Activated gamma-delta T cell (primary cell): Measurements from ENCODE around the gene RPL34.
A peak's percentile ranks its signal among the peaks of the same experiment; 100 is the strongest.

Experiments
- DNase-seq: peaks from one replicate; lab custom pipeline; 2025; lab: John Stamatoyannopoulos, UW

Gene RPL34

DNA sequence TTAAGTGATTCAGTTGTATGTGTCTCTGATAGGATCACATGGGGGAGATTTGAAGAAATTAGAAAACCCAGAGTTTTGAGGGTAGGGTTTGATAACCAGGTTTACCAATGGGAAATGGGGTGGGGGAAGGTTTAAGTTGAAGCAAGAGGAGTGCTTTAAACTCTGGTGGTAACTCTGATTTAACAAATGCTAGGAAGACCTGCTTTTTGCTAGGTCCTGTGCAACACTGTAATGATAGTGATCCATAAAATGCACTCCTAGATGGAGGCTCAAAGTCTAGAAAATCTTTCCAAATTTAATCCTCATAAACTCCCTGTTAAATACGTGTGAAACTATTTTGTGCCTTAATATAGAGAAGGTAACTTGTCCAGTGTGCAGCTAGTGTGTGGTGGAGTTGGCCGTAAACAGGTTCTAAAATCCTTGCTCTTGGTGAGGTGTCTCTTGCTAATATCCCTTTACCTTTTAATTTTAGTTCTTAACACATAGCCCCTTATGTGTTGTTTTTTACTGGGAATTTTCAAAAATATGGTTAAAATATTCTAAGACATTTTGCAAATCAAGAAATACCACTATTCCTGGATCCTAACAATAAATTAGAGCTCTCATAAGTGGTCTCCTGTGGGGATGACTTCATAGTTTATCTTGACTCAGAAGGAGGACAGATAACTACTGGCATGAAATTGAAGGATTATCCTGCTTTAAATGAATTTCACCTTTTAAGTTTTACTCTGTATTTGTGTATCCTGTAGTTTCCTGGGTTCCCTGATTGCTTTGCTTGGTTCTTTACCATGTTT is 4.1 kb downstream of the RPL34 start:
- no peak for DNase-seq

DNA sequence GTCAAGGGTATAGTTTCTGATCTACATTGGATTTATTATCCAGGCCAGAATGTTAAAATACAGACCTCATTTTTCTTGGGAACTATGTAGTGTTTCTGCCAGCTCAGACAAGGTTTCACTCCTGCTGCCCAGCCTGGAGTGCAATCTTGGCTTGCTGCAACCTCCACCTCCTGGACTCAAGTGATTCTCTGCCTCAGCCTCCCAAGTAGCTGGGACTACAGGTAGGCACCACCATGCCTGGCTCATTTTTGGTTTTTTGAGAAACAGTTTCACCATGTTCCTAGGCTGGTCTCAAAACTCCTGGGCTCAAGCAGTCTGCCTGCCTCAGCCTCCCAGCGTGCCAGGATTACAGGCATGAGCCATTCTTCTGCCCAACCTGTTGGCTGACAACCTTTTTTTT is 5.7 kb downstream of the RPL34 start:
- DNase-seq: no peak

DNA sequence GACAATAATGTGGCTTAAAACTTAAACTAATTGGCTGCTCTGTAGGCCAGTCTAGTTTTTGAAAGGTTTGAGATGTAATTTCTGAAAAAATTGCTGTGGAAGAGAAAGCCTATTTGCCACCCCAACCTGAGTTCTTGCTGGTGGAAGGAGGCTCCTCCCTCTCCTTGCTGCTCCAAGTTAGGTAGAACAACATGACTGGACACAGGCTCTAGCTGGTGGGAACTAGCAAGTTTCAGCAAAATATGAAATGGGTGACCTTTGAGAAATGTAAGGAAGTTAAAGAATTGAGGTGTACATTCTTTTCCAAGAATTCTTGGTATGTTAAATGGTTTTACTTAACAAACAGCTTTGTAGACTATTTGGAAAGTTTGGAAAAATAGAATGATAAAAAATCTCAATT is 8.0 kb downstream of the RPL34 start:
- DNase-seq: no peak

DNA sequence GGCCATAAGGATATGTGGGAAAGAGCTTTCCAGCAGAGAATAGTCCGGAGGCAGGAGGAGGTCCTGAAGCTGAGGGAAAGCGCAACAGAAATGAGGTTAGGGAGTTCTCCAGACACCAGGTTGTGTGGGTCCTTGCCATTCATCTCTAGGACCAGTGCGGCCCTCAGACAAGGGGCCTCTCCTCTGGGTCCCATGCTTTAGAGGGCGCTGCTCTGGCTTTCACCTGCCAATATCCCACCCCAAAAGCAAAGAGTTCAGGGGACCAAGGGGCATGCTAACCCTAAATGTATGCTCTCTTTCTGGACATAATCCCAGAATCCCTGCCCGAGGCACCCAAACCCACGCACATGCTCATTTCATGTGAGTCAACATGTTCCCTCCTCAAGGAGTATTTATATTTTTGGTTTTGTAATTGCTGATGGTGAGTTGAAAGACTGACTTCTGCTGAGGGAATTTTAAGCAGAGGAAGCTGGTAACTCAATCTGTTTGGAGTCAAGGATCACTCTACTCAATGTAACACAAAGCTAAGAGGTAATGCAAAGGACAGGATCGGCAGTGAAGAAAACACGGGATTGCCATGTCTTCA is 14.8 kb downstream of the RPL34 start:
- no peak for DNase-seq

DNA sequence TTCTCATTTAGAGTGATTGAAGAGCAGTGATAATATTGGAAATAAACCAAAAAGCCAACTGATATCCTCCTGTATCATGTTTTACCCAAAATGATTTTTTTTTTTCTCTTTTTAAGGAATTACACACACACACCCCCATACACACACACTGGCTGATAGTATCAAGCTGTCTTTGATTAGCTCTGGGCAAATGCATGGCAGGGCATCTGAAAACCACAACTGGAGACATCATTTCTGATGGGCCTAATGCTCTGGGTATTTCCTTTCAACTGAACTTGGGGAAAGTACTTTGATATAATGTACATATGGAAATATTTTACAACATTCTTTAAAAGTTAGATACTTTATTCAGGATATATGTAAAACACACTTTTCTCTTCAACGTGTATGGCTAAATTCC is 15.9 kb downstream of the RPL34 start:
- no peak for DNase-seq

DNA sequence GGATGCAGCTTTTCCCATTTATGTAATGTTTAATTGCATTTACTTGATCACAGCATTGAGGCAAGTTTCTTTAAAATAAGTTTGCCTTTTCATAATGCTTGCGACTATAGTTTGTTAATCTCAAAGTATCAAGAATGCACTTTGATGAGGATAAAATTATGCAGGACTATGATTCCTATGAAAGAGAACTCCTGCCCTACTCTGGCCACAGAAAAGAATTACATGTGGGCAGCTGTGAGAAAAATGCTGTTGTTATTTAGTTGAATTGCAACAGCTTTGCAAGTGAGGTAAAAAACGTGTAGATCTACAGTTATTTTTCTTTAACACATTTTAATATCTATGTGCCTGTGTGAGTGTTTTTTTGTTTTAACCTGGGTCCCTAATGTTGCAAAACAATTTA is 17.5 kb downstream of the RPL34 start:
- DNase-seq: no peak

DNA sequence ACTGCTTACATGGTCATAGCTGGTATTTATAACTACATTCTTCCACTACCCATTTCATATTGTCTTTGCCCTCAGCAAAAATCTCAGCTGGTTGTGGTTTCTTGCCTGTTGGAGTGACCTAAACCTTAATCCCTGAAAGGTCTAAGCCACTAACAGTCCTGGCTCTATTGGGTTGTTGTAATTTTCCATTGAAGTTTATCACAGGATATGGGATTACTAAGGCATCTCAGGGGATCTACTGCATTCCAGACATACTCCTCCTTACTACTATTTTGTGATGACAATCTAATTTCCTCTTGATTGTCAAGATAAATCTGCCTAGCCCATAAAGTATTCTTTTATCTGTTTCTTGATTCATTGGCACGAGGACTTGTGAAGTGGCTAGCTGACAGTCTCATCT is 23.9 kb downstream of the RPL34 start:
- no peak for DNase-seq

DNA sequence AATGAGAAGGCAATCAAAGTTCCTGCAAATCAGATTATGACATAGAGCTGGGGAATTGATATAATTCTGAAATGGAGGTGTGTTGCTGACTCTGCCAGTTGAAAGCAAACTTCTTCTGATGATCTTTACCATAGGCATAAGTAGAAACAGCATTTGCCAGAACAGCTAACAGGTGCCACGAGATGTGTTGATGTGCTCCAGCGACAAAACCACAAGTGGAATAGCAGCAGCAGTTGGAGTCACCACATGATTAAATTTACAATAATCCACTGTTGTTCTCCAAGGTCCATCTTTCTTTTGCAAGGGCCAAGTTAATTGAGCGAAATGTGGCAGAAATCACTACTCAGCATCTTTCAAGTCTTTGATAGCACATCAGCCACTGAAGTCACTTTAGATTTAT is 26.3 kb downstream of the RPL34 start:
- no peak for DNase-seq

DNA sequence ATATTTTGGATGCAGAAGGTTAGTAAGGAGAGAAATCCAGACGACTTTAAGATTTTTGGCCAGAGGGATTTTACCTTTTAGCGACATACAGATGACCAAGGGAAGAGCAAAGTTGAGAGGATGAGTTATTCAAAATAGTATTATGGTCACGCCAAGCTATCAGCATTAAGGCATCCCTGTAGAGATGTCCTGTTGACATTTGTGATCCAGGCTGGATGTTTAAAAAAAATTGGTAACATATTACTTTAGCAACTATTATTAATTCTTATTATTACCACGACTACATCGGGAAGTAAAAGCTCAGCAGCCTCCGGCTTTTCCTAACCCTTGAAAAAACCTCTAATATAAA is 29.5 kb downstream of the RPL34 start:
- no peak for DNase-seq

DNA sequence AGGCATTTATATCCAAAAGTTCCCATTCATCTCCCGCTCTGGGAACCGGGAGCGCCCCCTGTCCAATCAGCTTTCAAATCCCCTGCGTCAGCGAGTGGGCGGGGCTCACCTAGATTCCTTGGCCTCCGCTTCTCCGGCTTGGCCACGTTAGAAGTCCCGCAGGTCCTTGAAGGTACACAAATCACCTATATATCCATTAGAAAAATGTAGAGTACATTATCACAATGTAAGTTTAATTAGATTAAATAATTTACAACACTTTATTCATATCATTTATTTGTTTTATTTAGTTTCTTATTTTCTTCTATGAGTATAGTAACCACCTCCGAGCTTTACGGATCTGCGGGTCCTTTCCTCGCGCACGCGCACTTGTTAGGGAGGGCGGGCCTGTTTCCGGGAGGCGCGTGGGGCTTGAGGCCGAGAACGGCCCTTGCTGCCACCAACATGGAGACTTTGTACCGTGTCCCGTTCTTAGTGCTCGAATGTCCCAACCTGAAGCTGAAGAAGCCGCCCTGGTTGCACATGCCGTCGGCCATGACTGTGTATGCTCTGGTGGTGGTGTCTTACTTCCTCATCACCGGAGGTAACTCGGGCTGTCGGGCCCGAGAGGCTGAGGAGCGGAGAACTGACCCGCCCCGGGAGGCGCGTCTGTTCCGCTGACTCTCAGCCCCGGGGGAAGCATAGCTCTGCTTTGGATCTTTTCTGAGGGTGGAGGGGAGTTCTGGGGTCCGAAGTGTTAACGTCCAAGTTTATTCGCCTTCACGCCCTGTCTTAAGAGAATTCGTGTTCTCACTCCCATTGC is 30.0 kb downstream of the RPL34 start, which contains the start of gene OSTC:
TSS of gene OSTC (plus strand) at position 388 of the 802 bp plus-strand sequence. CDS start at position 445, 57 bp downstream.
- peak; percentile 78 for DNase-seq

DNA sequence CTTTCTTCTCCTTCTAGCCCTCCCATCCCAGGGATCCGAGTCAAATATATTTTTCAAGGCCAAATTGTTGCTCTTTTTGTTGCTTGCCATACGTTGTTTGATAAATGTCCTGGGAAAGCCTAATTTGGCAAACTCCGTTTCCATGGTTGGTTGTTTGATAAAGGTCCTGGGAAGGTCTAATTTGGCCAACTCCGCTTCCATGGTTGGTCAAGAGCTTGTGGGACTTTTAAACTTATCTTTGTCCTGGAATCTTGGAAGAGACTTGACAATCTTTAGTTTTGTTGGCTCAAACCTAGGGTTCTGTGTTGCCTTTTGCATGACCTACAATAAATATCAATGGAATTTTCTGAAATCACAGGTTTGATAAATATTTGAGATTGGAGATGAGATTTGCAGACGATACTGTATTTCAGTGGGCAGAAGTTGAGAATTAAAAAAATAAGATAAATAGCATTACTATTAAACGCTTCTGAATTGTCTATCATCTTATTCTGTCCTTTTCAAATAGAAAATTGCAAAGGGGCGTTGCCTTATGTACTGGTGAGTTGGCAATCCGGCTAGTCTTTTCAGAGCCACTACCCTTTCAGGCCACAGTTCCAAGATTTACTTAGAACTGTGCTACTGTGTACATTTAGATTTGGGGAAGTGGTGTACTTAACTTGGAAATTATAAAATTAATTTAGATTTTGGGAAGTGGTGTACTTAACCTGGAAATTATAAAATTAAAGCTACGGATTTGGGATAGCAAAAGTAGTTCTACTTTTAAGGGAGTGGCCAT is 30.8 kb downstream of the RPL34 start:
- no peak for DNase-seq

DNA sequence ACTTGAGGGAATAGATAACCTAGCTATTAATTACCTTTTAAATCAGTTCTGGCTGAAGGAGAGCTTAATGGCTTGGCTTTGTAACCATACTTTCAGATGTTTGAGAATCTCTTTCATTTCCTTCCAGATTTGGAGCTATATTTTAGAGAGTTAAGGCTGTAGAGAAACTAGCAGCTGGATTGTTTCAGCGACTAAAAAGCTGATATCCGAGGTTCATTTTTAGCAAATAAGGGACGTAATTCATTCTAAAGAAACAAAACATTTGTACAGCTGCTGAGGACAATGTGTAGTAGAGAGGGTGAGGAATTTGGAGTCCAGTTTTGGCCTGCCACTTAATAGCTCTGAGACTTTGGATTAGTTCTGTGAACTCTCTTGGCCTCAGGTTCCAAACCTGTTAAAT is 42.3 kb downstream of the RPL34 start:
- DNase-seq: no peak

DNA sequence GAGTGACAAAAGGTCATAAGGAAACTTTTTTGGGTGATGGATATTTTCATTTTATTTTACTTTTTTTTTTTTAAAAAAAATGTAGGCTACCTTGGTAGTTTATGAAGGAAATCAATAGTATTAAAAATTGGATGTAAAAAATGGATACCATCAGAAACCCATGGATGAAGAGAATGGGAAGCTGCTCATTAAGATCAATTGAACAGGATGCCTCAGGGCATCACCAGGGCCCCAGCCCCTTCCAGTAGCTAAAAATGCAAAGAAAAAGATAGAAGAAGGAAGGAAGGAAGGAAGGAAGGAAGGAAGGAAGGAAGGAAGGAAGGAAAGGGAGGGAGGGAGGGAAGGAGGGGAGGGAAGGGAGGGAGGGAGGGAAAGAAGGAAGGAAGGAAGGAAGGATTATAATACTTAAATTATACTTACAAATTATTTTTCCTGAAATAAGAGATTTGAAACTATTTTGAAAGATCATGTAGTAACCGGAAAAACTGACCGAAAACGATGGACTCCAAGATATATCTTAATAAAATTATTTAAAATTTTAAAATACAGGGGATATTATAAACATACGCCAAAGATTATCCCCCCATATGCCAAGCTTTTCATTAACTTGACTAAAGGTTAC is 54.1 kb downstream of the RPL34 start:
- DNase-seq: no peak
